Common myeloid progenitor, CD34-positive (primary cell): Measurements from ENCODE around the gene ELP5.

Experiments used
- CTCF ChIA-PET: fragments of 350-600 bp; sonication (Branson Sonifier 250); formaldehyde crosslinking; loops from one replicate; lab custom pipeline; 2021; ENCODE audit warnings: antibody characterized with exemption; lab: Charles Lee
- POLR2A ChIA-PET: fragments of 350-600 bp; sonication (Branson Sonifier 250); formaldehyde crosslinking; loops from one replicate; lab custom pipeline; 2021; ENCODE audit warnings: antibody characterized with exemption; lab: Charles Lee
- DNase-seq, 3 donors: peaks; one replicate each; pipeline versions ENCODE4 v3.0.0 to v3.0.0-alpha.2; 2013
- H3K27ac ChIP-seq, 2 experiments: 1 replicate in 1 of 2; 2 replicates in 1 of 2; pipeline ENCODE4 v1.7.0; 2013; ENCODE audit warnings: inconsistent platforms in 2 of 2, low read length in 2 of 2, mild to moderate bottlenecking in 2 of 2, low read depth in 1 of 2, moderate library complexity in 1 of 2; ENCODE audit not compliant: severe bottlenecking in 2 of 2, insufficient read depth in 1 of 2, poor library complexity in 1 of 2
- H3K27me3 ChIP-seq, 5 experiments: replicated peaks in 2 of 5; 1 replicate in 3 of 5; 2 replicates in 2 of 5; pipeline versions ENCODE4 v1.6.1 to v1.7.0; 2013; ENCODE audit warnings: low read length in 4 of 5, mild to moderate bottlenecking in 2 of 5, moderate library complexity in 2 of 5, inconsistent platforms in 1 of 5; ENCODE audit not compliant: insufficient read depth in 5 of 5, control insufficient read depth in 4 of 5
- H3K36me3 ChIP-seq, 4 experiments: 1 replicate in 2 of 4; 2 replicates in 2 of 4; pipeline versions ENCODE4 v1.6.1 to v1.7.0; 2013; ENCODE audit warnings: low read length in 3 of 4, control low read depth in 1 of 4, mild to moderate bottlenecking in 1 of 4; ENCODE audit not compliant: control insufficient read depth in 4 of 4, insufficient read depth in 4 of 4
- H3K4me1 ChIP-seq, 4 experiments: 1 replicate in 3 of 4; 2 replicates in 1 of 4; pipeline versions ENCODE4 v1.6.1 to v1.7.1; 2013; ENCODE audit warnings: low read length in 3 of 4, mild to moderate bottlenecking in 3 of 4, control low read depth in 1 of 4, inconsistent platforms in 1 of 4, moderate library complexity in 1 of 4; ENCODE audit not compliant: control insufficient read depth in 4 of 4, insufficient read depth in 4 of 4; ENCODE audit errors: control extremely low read depth in 1 of 4
- H3K4me3 ChIP-seq, 7 experiments: 1 replicate in 4 of 7; 2 replicates in 3 of 7; pipeline versions ENCODE4 v1.5.1 to v1.7.0; 2013; ENCODE audit warnings: mild to moderate bottlenecking in 7 of 7, low read length in 6 of 7, moderate library complexity in 6 of 7, inconsistent platforms in 2 of 7, low read depth in 2 of 7, control low read depth in 1 of 7; ENCODE audit not compliant: insufficient read depth in 4 of 7, control insufficient read depth in 1 of 7; ENCODE audit errors: extremely low read depth in 1 of 7
- H3K9me3 ChIP-seq, 5 experiments: 1 replicate in 4 of 5; 2 replicates in 1 of 5; pipeline versions ENCODE4 v1.6.1 to v1.7.1; 2013; ENCODE audit warnings: low read length in 4 of 5, mild to moderate bottlenecking in 2 of 5, inconsistent platforms in 1 of 5, low read depth in 1 of 5, moderate library complexity in 1 of 5; ENCODE audit not compliant: control insufficient read depth in 4 of 5, insufficient read depth in 2 of 5; ENCODE audit errors: control extremely low read depth in 1 of 5
- WGBS: methylation state at CpG from one replicate; pipeline ENCODE4 v1.1.5; 2013; ENCODE audit not compliant: insufficient coverage; 5-methylcytosine and 5-hydroxymethylcytosine counted together

ELP5 gene

GRCh38 chr17:7253082-7253481 lies 1.1 kb downstream of the ELP5 start:
- Histone ChIP-seq H3K4me3 (peak overlapping the region in 6 of 7 experiments; percentile 55 to 96 (median 90)), H3K36me3 (peaks cover 4 to 34% (median 26%) of the 10 kb centered on the region in 4 experiments), H3K4me1 (peaks cover 12 to 36% (median 30%) of the 10 kb centered on the region in 4 experiments), H3K27me3 (no peaks in the 10 kb centered on the region), H3K27ac (peak overlapping the region; percentile 98 to 99), H3K9me3 (no peaks in the 10 kb centered on the region)
- ChIA-PET POLR2A (no interaction called here), CTCF (no interaction called here)
- no peak for DNase-seq
- 90% methylated on average over 5 of the region's 5 CpGs for WGBS

DNA sequence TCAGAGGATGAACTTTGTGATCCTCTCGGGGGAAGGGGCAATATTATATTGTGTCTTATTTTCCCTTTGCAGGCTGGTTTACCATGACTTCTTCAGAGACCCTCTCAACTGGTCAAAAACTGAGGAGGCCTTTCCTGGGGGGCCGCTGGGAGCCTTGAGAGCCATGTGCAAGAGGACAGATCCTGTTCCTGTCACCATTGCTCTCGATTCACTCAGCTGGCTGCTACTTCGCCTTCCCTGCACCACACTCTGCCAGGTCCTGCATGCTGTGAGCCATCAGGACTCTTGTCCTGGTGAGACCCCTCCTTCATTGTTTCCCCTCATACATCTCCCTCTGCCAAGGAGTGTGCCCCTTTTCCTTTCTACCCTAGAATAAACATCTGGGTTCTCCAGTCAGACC lies 2.5 kb downstream of the ELP5 start:
- Histone ChIP-seq H3K4me3 (no peak overlapping the region), H3K9me3 (no peaks in the 10 kb centered on the region), H3K4me1 (peaks cover 12 to 25% (median 23%) of the 10 kb centered on the region in 4 experiments), H3K36me3 (peaks cover 4 to 45% (median 35%) of the 10 kb centered on the region in 4 experiments), H3K27me3 (no peaks in the 10 kb centered on the region), H3K27ac (no peak overlapping the region)
- ChIA-PET CTCF (interaction anchor here (0.6 to 1.1 kb wide), 5 partner anchors 11 to 42 kb away, joined by 3 read pairs; partner anchors contain the start of genes ACADVL and DLG4), POLR2A (no interaction called here)
- 100% methylated on average over 2 of the region's 4 CpGs for WGBS
- DNase-seq, result no peak

DNA sequence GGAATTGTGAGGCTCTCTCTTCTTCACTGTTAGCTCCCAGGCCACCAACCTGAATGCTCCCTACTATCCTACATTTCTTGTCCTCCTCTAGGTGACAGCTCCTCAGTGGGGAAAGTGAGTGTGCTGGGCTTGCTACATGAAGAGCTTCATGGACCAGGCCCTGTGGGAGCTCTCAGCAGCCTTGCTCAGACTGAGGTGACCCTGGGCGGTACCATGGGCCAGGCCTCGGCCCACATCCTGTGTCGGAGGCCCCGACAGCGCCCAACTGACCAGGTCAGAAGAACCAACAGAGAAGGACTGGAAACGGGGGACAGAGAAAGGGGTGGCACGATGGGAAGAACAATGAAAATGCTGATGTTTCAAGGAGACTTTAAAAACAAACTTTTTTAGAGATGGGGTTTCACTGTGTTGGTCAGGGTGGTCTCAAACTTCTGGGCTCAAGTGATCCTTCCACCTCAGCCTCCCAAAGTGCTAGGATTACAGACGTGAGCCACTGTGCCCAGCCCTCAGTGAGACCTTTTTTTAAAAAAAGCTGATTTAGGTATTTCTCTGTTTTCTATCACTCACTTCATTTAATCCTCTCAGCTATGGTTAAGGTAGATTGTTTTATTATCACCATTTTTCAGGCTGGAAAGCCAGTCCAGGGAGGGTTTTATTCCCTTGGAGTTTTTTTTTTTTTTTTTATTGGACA lies 4.9 kb downstream of the ELP5 start:
- CTCF ChIA-PET, result interaction anchor here (0.9 to 1.4 kb wide), 4 partner anchors 14 to 49 kb away, joined by 3 read pairs; partner anchors contain the start of genes ACADVL, DLG4 and GABARAP
- peaks cover 5 to 28% (median 22%) of the 10 kb centered on the region in 4 experiments for H3K4me1 ChIP-seq
- WGBS, result 94% methylated on average over 7 of the region's 8 CpGs
- DNase-seq, result no peak
- H3K4me3 ChIP-seq, result no peak overlapping the region
- H3K9me3 ChIP-seq, result no peaks in the 10 kb centered on the region
- POLR2A ChIA-PET, result interaction anchor here (0.6 kb wide), 1 partner anchor 42 kb away, joined by 5 read pairs; no protein-coding TSS in a partner anchor
- peaks cover 0 to 16% (median 7%) of the 10 kb centered on the region in 5 experiments for H3K27me3 ChIP-seq
- H3K27ac ChIP-seq, result no peak overlapping the region
- H3K36me3 ChIP-seq, result peaks cover 4 to 50% (median 38%) of the 10 kb centered on the region in 4 experiments

GRCh38 chr17:7258731-7259554 lies 6.9 kb downstream of the ELP5 start:
- WGBS, result 96% methylated on average over 5 of the region's 7 CpGs
- Histone ChIP-seq H3K9me3 (no peaks in the 10 kb centered on the region), H3K4me1 (peaks cover 0 to 37% (median 30%) of the 10 kb centered on the region in 4 experiments), H3K4me3 (no peak overlapping the region), H3K36me3 (peaks cover 4 to 49% (median 38%) of the 10 kb centered on the region in 4 experiments), H3K27ac (no peak overlapping the region), H3K27me3 (peaks cover 0 to 35% (median 21%) of the 10 kb centered on the region in 5 experiments)
- CTCF ChIA-PET, result interaction anchor here (1.0 to 1.4 kb wide), 3 partner anchors 16 to 213 kb away, joined by 3 to 6 read pairs (median 3); partner anchors contain the start of gene GABARAP
- DNase-seq, result no peak
- POLR2A ChIA-PET, result no interaction called here

DNA sequence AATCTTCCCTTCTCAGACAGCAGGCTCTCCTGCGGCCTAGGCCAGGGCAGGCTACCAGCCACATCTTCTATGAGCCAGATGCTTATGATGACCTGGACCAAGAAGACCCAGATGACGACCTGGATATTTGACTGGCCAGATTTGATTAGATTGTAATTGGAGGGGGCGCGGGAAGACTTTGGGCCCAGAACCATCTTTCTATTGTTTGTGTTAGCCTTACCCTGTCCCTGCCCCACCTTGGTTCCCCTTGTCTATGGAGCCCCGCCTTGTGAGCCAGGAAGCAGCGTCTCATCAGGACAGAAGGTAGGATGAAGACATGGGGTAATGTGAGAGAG lies 7.5 kb downstream of the ELP5 start:
- ChIA-PET CTCF (interaction anchor here (1.0 to 1.4 kb wide), 5 partner anchors 17 to 214 kb away, joined by 3 to 6 read pairs (median 3); partner anchors contain the start of gene GABARAP), POLR2A (no interaction called here)
- Histone ChIP-seq H3K27me3 (peaks cover 0 to 38% (median 21%) of the 10 kb centered on the region in 5 experiments), H3K36me3 (peaks cover 2 to 43% (median 33%) of the 10 kb centered on the region in 4 experiments), H3K4me3 (no peak overlapping the region), H3K4me1 (peaks cover 0 to 37% (median 30%) of the 10 kb centered on the region in 4 experiments), H3K9me3 (no peaks in the 10 kb centered on the region), H3K27ac (no peak overlapping the region)
- DNase-seq, result no peak
- WGBS, result 100% methylated on average over 2 of the region's 6 CpGs

DNA sequence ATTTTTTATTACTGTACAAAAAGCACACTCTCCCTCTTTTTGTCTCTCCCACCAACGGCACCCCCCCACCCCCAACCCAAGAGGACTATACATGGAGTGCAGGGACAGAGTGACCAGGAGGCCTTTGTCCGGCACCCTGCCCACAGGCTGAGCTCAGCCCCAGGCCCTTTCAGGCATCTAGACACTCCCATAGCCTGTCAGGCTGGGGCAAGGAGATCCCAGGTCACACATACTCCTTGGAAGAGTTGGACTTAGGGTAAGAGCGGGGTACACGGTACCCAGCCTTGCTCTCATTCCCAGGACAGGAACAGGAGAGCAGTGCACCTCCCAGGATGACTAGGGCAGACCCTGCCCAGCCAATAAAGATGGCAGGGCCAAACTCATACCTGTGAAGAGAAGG lies 8.1 kb downstream of the ELP5 start:
- no peak overlapping the region for H3K27ac ChIP-seq
- DNase-seq, result no peak
- WGBS, result 100% methylated on average over 2 of the region's 4 CpGs
- CTCF ChIA-PET, result interaction anchor here (1.0 to 1.4 kb wide), 5 partner anchors 17 to 214 kb away, joined by 3 to 6 read pairs (median 3); partner anchors contain the start of gene GABARAP
- peaks cover 0 to 42% (median 21%) of the 10 kb centered on the region in 5 experiments for H3K27me3 ChIP-seq
- peak overlapping the region in 3 of 7 experiments; percentile 62 to 69 (median 68) for H3K4me3 ChIP-seq
- peaks cover 0 to 37% (median 30%) of the 10 kb centered on the region in 4 experiments for H3K4me1 ChIP-seq
- POLR2A ChIA-PET, result interaction anchor here (0.6 kb wide), 1 partner anchor 85 kb away, joined by 5 read pairs; no protein-coding TSS in a partner anchor
- peaks cover 0 to 39% (median 28%) of the 10 kb centered on the region in 4 experiments for H3K36me3 ChIP-seq
- H3K9me3 ChIP-seq, result no peaks in the 10 kb centered on the region
